ENCODE measurements around the gene WARS2. TPM values are rescaled to one million over a fixed set of nuclear protein-coding genes. Genes with fewer than 3 reads are reported as not detected.
"Not testable (repeated sequence)": the region's sequence is repeated elsewhere in the genome, so short reads cannot be mapped to it uniquely, and the experiment has no call there.

The WARS2 gene
- polyA plus RNA-seq, 3 donors from 2014 or later = 6.5 to 10.6 (median 9.5) TPM

DNA sequence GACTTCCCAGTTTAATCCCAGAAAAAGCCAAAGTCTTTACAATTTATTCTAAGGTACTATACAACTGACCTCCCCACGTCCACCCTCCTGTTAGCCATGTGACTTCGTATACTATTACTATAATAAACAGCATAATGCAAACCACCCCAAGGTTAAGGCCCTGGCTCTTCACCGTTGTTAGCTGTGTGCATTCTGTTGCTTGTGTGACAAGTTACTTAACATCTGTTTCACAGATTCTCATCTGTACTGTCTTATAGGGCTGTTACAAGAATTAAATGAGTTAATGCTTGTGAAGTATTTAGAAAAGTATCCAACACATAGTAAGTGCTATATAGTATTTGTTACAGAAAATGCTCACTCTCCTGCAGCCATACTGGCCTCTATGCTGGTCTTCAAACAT, 15.7 kb downstream of the WARS2 start:
- Mint-ChIP-seq H3K27ac (peak overlapping the region in 1 of 6 donors; percentile 28), H3K9me3 (peaks cover 0 to 6% (median 0%) of the 10 kb centered on the region in 6 donors), H3K36me3 (peaks cover 14 to 28% (median 20%) of the 10 kb centered on the region in 3 donors), H3K4me1 (peaks cover 4 to 24% of the 10 kb centered on the region in 2 donors), H3K4me3 (no peak overlapping the region), H3K27me3 (ENCODE audit: low read depth in 3 of 3) (no peaks in the 10 kb centered on the region)
- DNase-seq = no peak

DNA sequence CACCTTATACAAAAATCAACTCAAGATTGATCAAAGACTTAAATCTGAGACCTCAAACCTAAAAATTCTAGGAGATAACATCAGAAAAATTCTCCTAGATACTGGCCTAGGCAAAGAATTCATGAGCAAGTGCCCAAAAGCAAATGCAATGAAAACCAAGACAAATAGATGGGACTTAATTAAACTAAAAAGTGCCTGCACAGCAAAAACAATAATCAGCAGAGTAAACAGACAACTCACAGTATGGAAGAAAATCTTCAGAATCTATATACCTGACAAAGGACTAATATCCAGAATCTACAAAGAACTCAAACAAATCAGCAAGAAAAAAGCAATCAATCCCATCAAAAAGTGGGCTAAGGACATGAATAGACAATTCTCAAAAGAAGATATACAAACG, 18.6 kb downstream of the WARS2 start:
- not testable (repeated sequence) for H3K27ac Mint-ChIP-seq; H3K27me3 Mint-ChIP-seq (ENCODE audit: low read depth in 3 of 3); H3K4me3 Mint-ChIP-seq; DNase-seq
- H3K4me1 Mint-ChIP-seq = peaks cover 4 to 32% of the 10 kb centered on the region in 2 donors
- peaks cover 0 to 11% (median 1%) of the 10 kb centered on the region in 6 donors for H3K9me3 Mint-ChIP-seq
- H3K36me3 Mint-ChIP-seq = peaks cover 11 to 23% (median 16%) of the 10 kb centered on the region in 3 donors

- H3K9me3 Mint-ChIP-seq = peaks cover 0 to 11% (median 1%) of the 10 kb centered on the region in 6 donors
- H3K36me3 Mint-ChIP-seq = peaks cover 0 to 10% (median 8%) of the 10 kb centered on the region in 3 donors
- H3K27me3 Mint-ChIP-seq (ENCODE audit: low read depth in 3 of 3) = peaks cover 0 to 2% (median 0%) of the 10 kb centered on the region in 3 donors
- no peak overlapping the region for H3K4me3 Mint-ChIP-seq
- H3K4me1 Mint-ChIP-seq = peaks cover 0 to 12% of the 10 kb centered on the region in 2 donors
- DNase-seq = no peak
- no peak overlapping the region for H3K27ac Mint-ChIP-seq
Observed at GRCh38 chr1:119116725-119117124, 23.7 kb downstream of the WARS2 start.

- Mint-ChIP-seq H3K4me1 (peaks cover 0 to 12% of the 10 kb centered on the region in 2 donors), H3K27ac (no peak overlapping the region), H3K9me3 (peaks cover 0 to 11% (median 3%) of the 10 kb centered on the region in 6 donors), H3K36me3 (peaks cover 0 to 10% (median 8%) of the 10 kb centered on the region in 3 donors), H3K27me3 (ENCODE audit: low read depth in 3 of 3) (peaks cover 0 to 2% (median 0%) of the 10 kb centered on the region in 3 donors), H3K4me3 (no peak overlapping the region)
- no peak for DNase-seq
Observed at GRCh38 chr1:119115736-119116135, 24.7 kb downstream of the WARS2 start.

DNA sequence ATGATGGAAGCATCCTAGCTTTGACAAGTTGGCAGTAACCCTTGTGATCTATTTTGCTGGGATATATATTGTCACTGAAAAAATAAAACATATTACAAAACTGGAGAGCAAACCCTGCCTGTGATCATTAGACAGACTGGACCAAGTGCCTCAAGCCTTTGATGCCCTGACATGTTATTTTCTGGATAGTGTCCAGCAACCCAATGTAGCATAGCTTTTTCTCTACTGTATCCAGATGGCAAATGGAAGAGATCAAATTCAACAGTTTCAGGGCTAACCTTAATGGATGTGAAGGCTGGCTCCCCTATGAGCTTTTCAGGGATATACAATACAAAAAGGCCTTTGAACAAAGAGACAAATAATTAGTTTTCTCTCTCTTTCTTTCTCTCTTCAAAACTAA, 25.1 kb downstream of the WARS2 start:
- no peak overlapping the region for H3K4me3 Mint-ChIP-seq
- no peak for DNase-seq
- H3K4me1 Mint-ChIP-seq = peaks cover 0 to 12% of the 10 kb centered on the region in 2 donors
- H3K36me3 Mint-ChIP-seq = peaks cover 0 to 11% (median 8%) of the 10 kb centered on the region in 3 donors
- H3K9me3 Mint-ChIP-seq = peaks cover 0 to 11% (median 2%) of the 10 kb centered on the region in 6 donors
- H3K27ac Mint-ChIP-seq = no peak overlapping the region
- H3K27me3 Mint-ChIP-seq (ENCODE audit: low read depth in 3 of 3) = peaks cover 0 to 2% (median 0%) of the 10 kb centered on the region in 3 donors

GRCh38 chr1:119114786-119115185, 25.7 kb downstream of the WARS2 start:
- peaks cover 0 to 8% of the 10 kb centered on the region in 2 donors for H3K4me1 Mint-ChIP-seq
- peaks cover 0 to 5% (median 2%) of the 10 kb centered on the region in 6 donors for H3K9me3 Mint-ChIP-seq
- no peak overlapping the region for H3K27ac Mint-ChIP-seq
- H3K4me3 Mint-ChIP-seq = no peak overlapping the region
- peaks cover 0 to 2% (median 0%) of the 10 kb centered on the region in 3 donors for H3K27me3 Mint-ChIP-seq (ENCODE audit: low read depth in 3 of 3)
- DNase-seq = no peak
- peaks cover 0 to 7% (median 4%) of the 10 kb centered on the region in 3 donors for H3K36me3 Mint-ChIP-seq

GRCh38 chr1:119112791-119113190, 27.7 kb downstream of the WARS2 start:
- H3K36me3 Mint-ChIP-seq = peaks cover 0 to 7% (median 4%) of the 10 kb centered on the region in 3 donors
- no peak for DNase-seq
- no peak overlapping the region for H3K27ac Mint-ChIP-seq
- H3K9me3 Mint-ChIP-seq = peaks cover 0 to 5% (median 0%) of the 10 kb centered on the region in 6 donors
- H3K4me1 Mint-ChIP-seq = no peaks in the 10 kb centered on the region
- no peak overlapping the region for H3K4me3 Mint-ChIP-seq
- H3K27me3 Mint-ChIP-seq (ENCODE audit: low read depth in 3 of 3) = peaks cover 0 to 2% (median 0%) of the 10 kb centered on the region in 3 donors

- Mint-ChIP-seq H3K4me3 (no peak overlapping the region), H3K9me3 (peaks cover 0 to 5% (median 0%) of the 10 kb centered on the region in 6 donors)
Observed at GRCh38 chr1:119112244-119112643, 28.2 kb downstream of the WARS2 start.

GRCh38 chr1:119108988-119109387, 31.5 kb downstream of the WARS2 start:
- H3K27ac Mint-ChIP-seq = no peak overlapping the region
- peaks cover 0 to 11% (median 7%) of the 10 kb centered on the region in 3 donors for H3K36me3 Mint-ChIP-seq
- peaks cover 0 to 5% (median 0%) of the 10 kb centered on the region in 6 donors for H3K9me3 Mint-ChIP-seq
- peaks cover 0 to 1% (median 0%) of the 10 kb centered on the region in 3 donors for H3K27me3 Mint-ChIP-seq (ENCODE audit: low read depth in 3 of 3)
- no peak overlapping the region for H3K4me3 Mint-ChIP-seq
- H3K4me1 Mint-ChIP-seq = no peaks in the 10 kb centered on the region
- no peak for DNase-seq

More at GRCh38 chr1:119112244-119112643, 28.2 kb downstream of the WARS2 start:
- Mint-ChIP-seq H3K27me3 (ENCODE audit: low read depth in 3 of 3) (peaks cover 0 to 2% (median 0%) of the 10 kb centered on the region in 3 donors), H3K4me1 (no peaks in the 10 kb centered on the region), H3K36me3 (peaks cover 0 to 8% (median 7%) of the 10 kb centered on the region in 3 donors), H3K27ac (no peak overlapping the region)
- no peak for DNase-seq

GRCh38 chr1:119103764-119104163, 36.7 kb downstream of the WARS2 start:
- peaks cover 0 to 1% (median 0%) of the 10 kb centered on the region in 3 donors for H3K27me3 Mint-ChIP-seq (ENCODE audit: low read depth in 3 of 3)
- no peak overlapping the region for H3K27ac Mint-ChIP-seq
- peaks cover 0 to 7% (median 0%) of the 10 kb centered on the region in 3 donors for H3K36me3 Mint-ChIP-seq
- no peak for DNase-seq
- H3K4me1 Mint-ChIP-seq = no peaks in the 10 kb centered on the region
- peaks cover 0 to 3% (median 0%) of the 10 kb centered on the region in 6 donors for H3K9me3 Mint-ChIP-seq
- no peak overlapping the region for H3K4me3 Mint-ChIP-seq

DNA sequence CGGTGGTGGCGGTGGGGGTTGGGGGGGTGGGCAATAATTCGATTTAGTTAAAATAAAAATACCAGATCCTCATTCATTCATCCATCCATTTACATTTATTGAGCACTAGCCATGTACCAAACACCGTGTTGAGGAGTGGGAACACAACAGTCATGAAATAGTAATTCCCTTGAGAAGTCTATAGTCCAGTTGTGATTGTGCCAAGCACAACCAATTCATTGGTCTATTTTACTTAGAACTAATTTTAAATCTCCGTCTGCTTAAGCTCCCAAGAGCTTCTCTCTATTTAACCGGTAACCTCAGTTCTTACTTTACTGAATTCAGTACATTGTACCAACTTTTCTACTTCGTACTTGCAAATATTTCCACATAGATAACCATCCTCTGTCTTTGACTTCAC, 38.4 kb downstream of the WARS2 start:
- DNase-seq = no peak
- no peak overlapping the region for H3K4me3 Mint-ChIP-seq
- no peak overlapping the region for H3K27ac Mint-ChIP-seq
- H3K9me3 Mint-ChIP-seq = no peaks in the 10 kb centered on the region
- H3K36me3 Mint-ChIP-seq = peaks cover 0 to 3% (median 0%) of the 10 kb centered on the region in 3 donors
- peaks cover 0 to 3% (median 0%) of the 10 kb centered on the region in 3 donors for H3K27me3 Mint-ChIP-seq (ENCODE audit: low read depth in 3 of 3)
- peaks cover 0 to 2% of the 10 kb centered on the region in 2 donors for H3K4me1 Mint-ChIP-seq

GRCh38 chr1:119101563-119101962, 38.9 kb downstream of the WARS2 start:
- Mint-ChIP-seq H3K4me3 (no peak overlapping the region), H3K4me1 (peaks cover 0 to 2% of the 10 kb centered on the region in 2 donors), H3K9me3 (no peaks in the 10 kb centered on the region), H3K36me3 (peaks cover 0 to 3% (median 0%) of the 10 kb centered on the region in 3 donors), H3K27ac (no peak overlapping the region), H3K27me3 (ENCODE audit: low read depth in 3 of 3) (peaks cover 0 to 3% (median 0%) of the 10 kb centered on the region in 3 donors)
- DNase-seq = no peak

GRCh38 chr1:119099775-119100174, 40.7 kb downstream of the WARS2 start:
- peaks cover 0 to 2% (median 0%) of the 10 kb centered on the region in 3 donors for H3K27me3 Mint-ChIP-seq (ENCODE audit: low read depth in 3 of 3)
- H3K4me1 Mint-ChIP-seq = peaks cover 0 to 2% of the 10 kb centered on the region in 2 donors
- no peak overlapping the region for H3K27ac Mint-ChIP-seq
- H3K9me3 Mint-ChIP-seq = no peaks in the 10 kb centered on the region
- H3K4me3 Mint-ChIP-seq = no peak overlapping the region
- no peak for DNase-seq
- no peaks in the 10 kb centered on the region for H3K36me3 Mint-ChIP-seq

- Mint-ChIP-seq H3K9me3 (no peaks in the 10 kb centered on the region), H3K36me3 (no peaks in the 10 kb centered on the region), H3K27me3 (ENCODE audit: low read depth in 3 of 3) (peaks cover 0 to 2% (median 0%) of the 10 kb centered on the region in 3 donors), H3K4me3 (no peak overlapping the region), H3K4me1 (peaks cover 8 to 13% of the 10 kb centered on the region in 2 donors), H3K27ac (no peak overlapping the region)
- no peak for DNase-seq
Observed at GRCh38 chr1:119097380-119097779, 43.1 kb downstream of the WARS2 start.
